Brain microvascular endothelial cell (primary cell): ENCODE results near the gene NME2.

ENCODE experiments used
- DNase-seq: peaks from one replicate; pipeline ENCODE4 v3.0.0-alpha.2; 2020
- H3K27ac ChIP-seq: fragments of 250-450 bp; sonication (Bioruptor Pico); 2 replicates; pipeline ENCODE4 v1.5.1; 2020; ENCODE audit warnings: mild to moderate bottlenecking, moderate library complexity
- H3K27me3 ChIP-seq: fragments of 250-450 bp; sonication (Bioruptor Pico); replicated peaks from 2 replicates; pipeline ENCODE4 v1.5.1; 2020; ENCODE audit warnings: mild to moderate bottlenecking
- H3K36me3 ChIP-seq: fragments of 250-450 bp; sonication (Bioruptor Pico); replicated peaks from 2 replicates; pipeline ENCODE4 v1.5.1; 2020; ENCODE audit warnings: mild to moderate bottlenecking
- H3K4me3 ChIP-seq: 2 replicates; pipeline ENCODE4 v1.5.1; 2011; ENCODE audit warnings: low read depth, mild to moderate bottlenecking, control low read depth, low read length, moderate library complexity
- CTCF ChIP-seq: IDR thresholded peaks from 2 replicates; pipeline ENCODE4 v1.5.1; 2011; ENCODE audit warnings: low read depth, mild to moderate bottlenecking, moderate library complexity, low read length, control low read depth, inconsistent platforms; ENCODE audit errors: missing control alignments
- in situ Hi-C: cut with HindIII; loops from 2 replicates; pipeline ENCODE4 v1.10.0; 2017; ENCODE audit warnings: low sequenced_read_pairs, low pct_ligation_motif_present

NME2 gene

GRCh38 chr17:51200295-51200694, 34.1 kb downstream of the NME2 start:
- no peak overlapping the region for H3K27ac ChIP-seq
- no peak overlapping the region for H3K4me3 ChIP-seq
- no peak for DNase-seq
- peaks cover 19% of the 10 kb centered on the region for H3K36me3 ChIP-seq
- H3K27me3 ChIP-seq, result no peaks in the 10 kb centered on the region
- in situ Hi-C loops, result no loop called here
- TF ChIP-seq CTCF, result no peak

GRCh38 chr17:51200846-51201245, 34.6 kb downstream of the NME2 start:
- Histone ChIP-seq H3K27me3 (no peaks in the 10 kb centered on the region), H3K4me3 (no peak overlapping the region), H3K36me3 (peaks cover 22% of the 10 kb centered on the region), H3K27ac (no peak overlapping the region)
- no peak for DNase-seq
- in situ Hi-C loops, result no loop called here
- TF ChIP-seq CTCF, result no peak

DNA sequence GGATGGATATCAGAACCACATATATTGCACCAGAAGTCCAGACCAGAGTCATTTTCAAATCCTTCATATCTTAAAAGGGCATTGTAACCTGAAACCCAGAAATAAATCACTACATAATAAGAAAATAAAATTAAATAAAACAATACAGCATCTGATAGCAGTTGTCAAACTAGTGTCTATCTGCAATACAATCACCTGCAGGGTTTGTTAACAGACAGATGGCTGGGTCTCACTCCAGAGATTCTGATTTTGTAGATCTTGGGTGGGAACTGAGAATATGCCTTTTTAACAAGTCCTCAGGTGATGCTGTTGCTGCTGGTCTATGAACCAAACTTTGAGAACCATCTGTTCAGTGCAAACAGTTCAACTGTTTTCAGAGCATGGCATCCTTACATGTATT, 37.6 kb downstream of the NME2 start:
- in situ Hi-C loops, result no loop called here
- Histone ChIP-seq H3K27me3 (no peaks in the 10 kb centered on the region), H3K36me3 (peaks cover 30% of the 10 kb centered on the region)

DNA sequence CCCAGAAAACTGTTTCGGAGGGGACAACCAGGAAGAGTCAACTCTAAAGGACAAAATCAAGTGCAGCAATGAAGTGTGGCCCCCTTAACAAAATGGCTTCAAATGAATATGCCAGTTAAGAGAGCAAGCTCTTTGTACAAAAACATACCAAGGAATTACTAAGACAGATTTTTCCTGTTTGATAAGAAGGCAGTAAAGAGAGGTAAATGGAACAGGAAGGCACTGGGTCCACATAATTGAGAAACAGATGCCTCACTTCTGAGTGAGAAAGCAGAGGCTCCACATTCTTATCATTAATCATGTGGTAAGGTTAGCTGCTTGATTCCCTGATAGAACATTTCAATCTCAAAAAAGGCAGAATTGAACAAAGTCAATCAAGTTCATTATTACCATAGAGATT, 48.7 kb downstream of the NME2 start:
- Histone ChIP-seq H3K27ac (no peak overlapping the region), H3K27me3 (no peaks in the 10 kb centered on the region), H3K36me3 (peaks cover 14% of the 10 kb centered on the region), H3K4me3 (no peak overlapping the region)
- DNase-seq, result no peak
- in situ Hi-C loops, result no loop called here
- TF ChIP-seq CTCF, result no peak

More for the DNA sequence above, 37.6 kb downstream of the NME2 start:
- Histone ChIP-seq H3K27ac (no peak overlapping the region), H3K4me3 (no peak overlapping the region)
- TF ChIP-seq CTCF, result no peak
- DNase-seq, result no peak

- Histone ChIP-seq H3K27me3 (no peaks in the 10 kb centered on the region), H3K36me3 (peaks cover 12% of the 10 kb centered on the region), H3K4me3 (no peak overlapping the region), H3K27ac (no peak overlapping the region)
- no peak for DNase-seq
- in situ Hi-C loops, result no loop called here
- TF ChIP-seq CTCF, result no peak
These were observed 51.7 kb downstream of the NME2 start for GRCh38 chr17:51217946-51218345.

DNA sequence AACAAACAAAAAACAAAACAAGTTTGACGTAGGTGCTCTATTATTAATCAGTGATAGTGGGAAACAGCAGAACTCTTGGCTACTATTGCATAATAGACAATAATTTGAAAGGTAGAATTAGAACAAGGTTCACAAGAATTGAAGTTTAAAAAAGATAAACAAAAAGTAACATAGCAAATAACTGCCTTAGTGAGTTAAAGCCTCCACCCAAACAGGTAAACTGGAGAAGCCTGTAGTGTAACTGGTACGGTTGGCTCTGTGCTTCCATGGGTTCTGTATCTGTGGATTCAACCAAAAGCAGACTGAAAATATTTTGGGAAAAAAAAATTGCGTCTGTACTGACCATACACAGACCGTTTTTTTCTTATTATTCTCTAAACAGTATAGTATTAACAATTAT, 55.1 kb downstream of the NME2 start:
- DNase-seq, result no peak
- Histone ChIP-seq H3K4me3 (no peak overlapping the region), H3K27me3 (no peaks in the 10 kb centered on the region), H3K36me3 (peaks cover 15% of the 10 kb centered on the region), H3K27ac (no peak overlapping the region)
- in situ Hi-C loops, result no loop called here
- no peak for TF ChIP-seq CTCF
